ENCODE data around the gene CBLN4. TPM values are rescaled to one million over a fixed set of nuclear protein-coding genes. Genes with fewer than 3 reads are reported as not detected.

CBLN4 gene
- total RNA-seq, 1 donor from 2014 or later: not detected

DNA sequence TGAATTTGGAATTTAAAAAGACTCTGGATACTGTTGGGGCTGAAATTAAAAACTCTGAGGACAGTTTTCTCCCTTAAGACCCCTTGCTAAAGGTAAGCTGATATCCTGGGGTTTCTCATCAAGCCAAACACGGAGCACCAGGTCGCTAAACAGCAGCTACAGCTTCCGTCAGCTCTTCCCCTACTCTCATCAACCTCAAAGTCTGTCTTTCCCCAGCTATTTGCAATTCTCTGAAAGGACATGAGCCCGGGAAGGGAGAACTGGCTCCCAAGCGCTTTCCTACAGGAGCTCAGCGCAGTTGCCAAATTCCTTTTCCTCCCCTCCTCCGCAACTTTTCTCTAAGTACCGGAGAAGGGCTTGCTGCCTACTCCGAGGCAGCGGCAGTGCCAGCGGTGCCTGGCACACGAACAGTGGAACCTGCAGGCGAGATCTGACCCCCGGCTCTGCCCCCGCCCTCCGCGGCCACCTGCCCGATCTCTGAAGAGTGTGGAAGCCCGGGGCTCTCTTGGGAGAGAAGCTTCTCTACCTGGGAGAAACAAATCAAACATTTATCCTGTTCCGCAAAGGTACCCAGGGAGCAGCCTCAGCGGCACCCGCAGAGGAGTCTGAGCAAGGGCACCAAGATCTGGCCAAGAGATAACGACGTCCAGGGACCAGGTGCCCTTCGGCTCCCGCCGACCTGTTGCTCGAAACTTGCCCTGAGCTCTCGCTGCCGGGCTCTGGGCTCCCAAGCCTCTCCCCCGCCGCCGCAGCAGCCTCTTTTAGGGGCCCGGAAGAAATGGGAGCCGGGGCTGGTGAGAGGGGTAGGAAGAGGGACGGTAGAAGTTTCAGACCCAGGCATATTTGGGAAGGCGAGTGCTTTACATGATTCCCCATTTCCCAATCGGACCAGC lies 2.2 kb downstream of the CBLN4 start:
- Mint-ChIP-seq H3K9me3 (ENCODE audit: low read depth) (peaks cover 35% of the 10 kb centered on the region), H3K4me3 (ENCODE audit: low read depth) (no peak overlapping the region), H3K27ac (no peak overlapping the region), H3K27me3 (no peaks in the 10 kb centered on the region), H3K4me1 (ENCODE audit: low read depth) (no peaks in the 10 kb centered on the region), H3K36me3 (ENCODE audit: insufficient read depth) (peaks cover 3% of the 10 kb centered on the region)
- TF ChIP-seq, protein P1, sequence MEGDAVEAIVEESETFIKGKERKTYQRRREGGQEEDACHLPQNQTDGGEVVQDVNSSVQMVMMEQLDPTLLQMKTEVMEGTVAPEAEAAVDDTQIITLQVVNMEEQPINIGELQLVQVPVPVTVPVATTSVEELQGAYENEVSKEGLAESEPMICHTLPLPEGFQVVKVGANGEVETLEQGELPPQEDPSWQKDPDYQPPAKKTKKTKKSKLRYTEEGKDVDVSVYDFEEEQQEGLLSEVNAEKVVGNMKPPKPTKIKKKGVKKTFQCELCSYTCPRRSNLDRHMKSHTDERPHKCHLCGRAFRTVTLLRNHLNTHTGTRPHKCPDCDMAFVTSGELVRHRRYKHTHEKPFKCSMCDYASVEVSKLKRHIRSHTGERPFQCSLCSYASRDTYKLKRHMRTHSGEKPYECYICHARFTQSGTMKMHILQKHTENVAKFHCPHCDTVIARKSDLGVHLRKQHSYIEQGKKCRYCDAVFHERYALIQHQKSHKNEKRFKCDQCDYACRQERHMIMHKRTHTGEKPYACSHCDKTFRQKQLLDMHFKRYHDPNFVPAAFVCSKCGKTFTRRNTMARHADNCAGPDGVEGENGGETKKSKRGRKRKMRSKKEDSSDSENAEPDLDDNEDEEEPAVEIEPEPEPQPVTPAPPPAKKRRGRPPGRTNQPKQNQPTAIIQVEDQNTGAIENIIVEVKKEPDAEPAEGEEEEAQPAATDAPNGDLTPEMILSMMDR (IDR thresholded peaks at IDR 0.05; ENCODE audit: unreplicated experiment): no peak
- DNase-seq (ENCODE audit: low spot score, unreplicated experiment): no peak

DNA sequence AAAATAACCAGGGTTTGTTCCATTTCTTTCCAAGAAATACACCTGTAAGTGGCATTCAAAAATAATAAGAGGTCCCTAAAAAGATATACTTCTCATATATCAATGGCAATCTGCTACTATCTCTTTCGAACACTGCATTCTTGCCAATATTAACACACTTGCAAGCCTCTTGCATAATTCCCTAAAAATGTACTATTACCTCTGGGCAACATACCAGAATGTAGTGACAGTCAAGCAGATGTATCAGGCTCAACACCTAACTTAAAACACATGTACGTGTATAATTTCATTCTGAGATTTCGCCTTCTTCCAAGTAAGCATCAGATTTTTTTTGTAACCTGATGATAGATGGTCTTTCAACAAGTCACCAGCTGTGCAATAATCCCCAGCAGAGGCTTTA lies 3.4 kb downstream of the CBLN4 start:
- Mint-ChIP-seq H3K27me3 (no peaks in the 10 kb centered on the region), H3K4me1 (ENCODE audit: low read depth) (no peaks in the 10 kb centered on the region), H3K27ac (no peak overlapping the region), H3K36me3 (ENCODE audit: insufficient read depth) (peaks cover 4% of the 10 kb centered on the region), H3K9me3 (ENCODE audit: low read depth) (peaks cover 31% of the 10 kb centered on the region), H3K4me3 (ENCODE audit: low read depth) (no peak overlapping the region)
- TF ChIP-seq, protein P1 (IDR thresholded peaks at IDR 0.05; ENCODE audit: unreplicated experiment): no peak
- no peak for DNase-seq (ENCODE audit: low spot score, unreplicated experiment)

DNA sequence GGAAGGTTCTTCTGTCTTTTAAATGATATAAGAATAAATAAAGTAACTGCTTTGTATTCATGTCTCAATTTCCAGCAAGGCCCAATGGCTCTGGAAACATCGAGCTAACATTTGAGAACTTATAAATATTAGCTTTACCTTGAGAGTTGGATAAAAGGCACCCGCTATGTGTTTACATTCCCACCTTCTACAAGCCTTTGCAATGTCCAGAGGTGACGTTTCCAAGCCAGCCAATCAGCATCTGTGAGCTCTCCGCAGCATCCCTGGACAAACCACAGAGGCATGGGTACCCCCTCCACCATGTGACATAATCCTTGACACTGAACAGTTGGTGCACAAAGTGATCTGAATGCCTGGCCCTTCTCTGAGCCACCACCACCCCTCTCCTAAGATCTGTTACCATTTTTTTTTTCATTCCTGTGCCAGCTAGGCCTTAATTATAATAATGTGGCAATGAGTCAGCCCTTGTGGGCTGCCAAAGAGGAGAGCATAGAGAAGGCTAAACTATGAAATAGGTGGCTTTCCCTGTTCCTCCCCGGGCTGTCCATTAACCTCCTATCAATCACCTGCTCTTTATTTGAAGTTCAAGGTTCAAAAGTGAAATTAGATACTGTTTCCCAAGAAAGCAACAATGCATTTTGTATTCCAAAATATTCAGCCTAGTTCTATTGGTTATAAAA lies 4.1 kb downstream of the CBLN4 start:
- peaks cover 29% of the 10 kb centered on the region for H3K9me3 Mint-ChIP-seq (ENCODE audit: low read depth)
- no peak overlapping the region for H3K4me3 Mint-ChIP-seq (ENCODE audit: low read depth)
- H3K4me1 Mint-ChIP-seq (ENCODE audit: low read depth): no peaks in the 10 kb centered on the region
- peaks cover 4% of the 10 kb centered on the region for H3K36me3 Mint-ChIP-seq (ENCODE audit: insufficient read depth)
- DNase-seq (ENCODE audit: low spot score, unreplicated experiment): no peak
- TF ChIP-seq, protein P1 (IDR thresholded peaks at IDR 0.05; ENCODE audit: unreplicated experiment): no peak
- H3K27ac Mint-ChIP-seq: no peak overlapping the region
- no peaks in the 10 kb centered on the region for H3K27me3 Mint-ChIP-seq

DNA sequence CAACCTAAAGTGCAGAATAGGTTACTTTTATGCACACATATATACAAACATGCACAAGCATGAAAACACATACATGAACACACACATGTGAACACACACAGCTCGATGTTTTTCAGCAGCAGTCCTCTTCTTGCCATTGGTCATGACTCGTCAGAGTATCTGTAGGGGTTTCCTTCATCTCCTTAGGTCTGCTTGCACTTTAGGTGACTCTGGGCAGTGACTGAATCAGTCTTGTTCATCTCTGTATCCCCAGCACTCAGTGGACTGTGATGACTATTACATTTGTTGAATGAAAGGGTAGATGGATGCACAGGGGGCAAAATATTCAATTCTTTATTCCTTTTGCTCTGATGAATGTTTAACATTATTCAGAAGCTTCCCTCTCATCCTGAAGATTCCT lies 26.8 kb downstream of the CBLN4 start:
- H3K27me3 Mint-ChIP-seq: no peaks in the 10 kb centered on the region
- no peak for DNase-seq (ENCODE audit: low spot score, unreplicated experiment)

More for the DNA sequence above, 26.8 kb downstream of the CBLN4 start:
- TF ChIP-seq, protein P1 (IDR thresholded peaks at IDR 0.05; ENCODE audit: unreplicated experiment): no peak
- H3K4me3 Mint-ChIP-seq (ENCODE audit: low read depth): no peak overlapping the region
- peaks cover 1% of the 10 kb centered on the region for H3K36me3 Mint-ChIP-seq (ENCODE audit: insufficient read depth)
- H3K9me3 Mint-ChIP-seq (ENCODE audit: low read depth): peaks cover 61% of the 10 kb centered on the region
- no peak overlapping the region for H3K27ac Mint-ChIP-seq
- H3K4me1 Mint-ChIP-seq (ENCODE audit: low read depth): no peaks in the 10 kb centered on the region

Measured in progenitor cell of endocrine pancreas (in vitro differentiated cells).